ENCODE measurements around the gene B3GALT2. TPM values are rescaled to one million over a fixed set of nuclear protein-coding genes. Genes with fewer than 3 reads are reported as not detected.

Gene B3GALT2
- total and polyA plus RNA-seq, 10 of the 15 experiments (the other 5 are each of a cell fraction or from before 2014, with no cell fraction given), result 0.10 to 0.25 (median 0.14) TPM; not detected in 7

- ChIA-PET RAD21 (ENCODE audit: unreplicated experiment) (interaction anchor here (1.1 kb wide), 1 partner anchor 158 kb away, joined by 3 read pairs; no protein-coding TSS in a partner anchor), CTCF (interaction anchor here (3.2 kb wide), 1 partner anchor 9 kb away, joined by 13 read pairs; no protein-coding TSS in a partner anchor), SMC1A (ENCODE audit: uncharacterized antibody, unreplicated experiment) (interaction anchor here (1.4 kb wide), 1 partner anchor 9 kb away, joined by 3 read pairs; no protein-coding TSS in a partner anchor), POLR2A (no interaction called here)
- peaks cover 12% of the 10 kb centered on the region for H3K79me2 ChIP-seq (ENCODE audit: control insufficient read depth, insufficient read depth, low read length)
- H3K27ac ChIP-seq (ENCODE audit: control insufficient read depth, insufficient read depth), result no peak overlapping the region
- H3K27me3 ChIP-seq (replicated peaks in 1 of 2; ENCODE audit: control insufficient read depth in 2 of 2, insufficient read depth in 2 of 2, low read length in 1 of 2), result no peaks in the 10 kb centered on the region
- in situ Hi-C loops (cut with MboI) (no loop called here), intact Hi-C loops (cut with micrococcal nuclease; ENCODE audit: unreplicated experiment) (loop anchor here (10.0 kb wide), 2 partner anchors 223 to 353 kb away; no protein-coding TSS in a partner anchor)
- no peak for DNase-seq (ENCODE audit: low read depth, low spot score)
- no peaks in the 10 kb centered on the region for H3K4me1 ChIP-seq (ENCODE audit: control insufficient read depth, insufficient read depth, low read length)
- TF ChIP-seq CBX3 (IDR thresholded peaks at IDR 0.05; ENCODE audit: borderline replicate concordance, low read depth), result no peak
- TF ChIP-seq NBN (IDR thresholded peaks at IDR 0.05), result no peak
- TF ChIP-seq ZNF622 (IDR thresholded peaks at IDR 0.05), result no peak
- no TSS peak for BruUV-seq (replicated peaks)
- no peak for ATAC-seq
- no peak for FAIRE-seq
- no peak overlapping the region for H2AFZ ChIP-seq (ENCODE audit: control insufficient read depth, low read depth, low read length)
- H3K9ac ChIP-seq (ENCODE audit: control insufficient read depth, insufficient read depth, low read length), result no peak overlapping the region
- H3K4me3 ChIP-seq, result no peak overlapping the region
- no peaks in the 10 kb centered on the region for H3K9me3 ChIP-seq (replicated peaks; ENCODE audit: control insufficient read depth, insufficient read depth, low read length)
- H3K36me3 ChIP-seq (ENCODE audit: control insufficient read depth in 2 of 2, insufficient read depth in 2 of 2, low read length in 1 of 2), result no peaks in the 10 kb centered on the region; a peak in 1 of 4 replicates
- no peak overlapping the region for H3K4me2 ChIP-seq (ENCODE audit: control insufficient read depth, insufficient read depth)
- H4K20me1 ChIP-seq (ENCODE audit: control insufficient read depth, insufficient read depth), result no peaks in the 10 kb centered on the region
- 100% methylated on average over 1 of the region's 1 CpG for WGBS (ENCODE audit: insufficient coverage, insufficient replicate concordance, low lambda C conversion rate, missing lambda C conversion rate)
Observed at GRCh38 chr1:193181536-193181935, 4.9 kb downstream of the B3GALT2 start.

- H3K4me1 ChIP-seq (ENCODE audit: control insufficient read depth, insufficient read depth, low read length), result no peaks in the 10 kb centered on the region
- intact Hi-C loops (cut with micrococcal nuclease; ENCODE audit: unreplicated experiment) (no loop called here), in situ Hi-C loops (cut with MboI) (no loop called here)
- FAIRE-seq, result no peak
- H3K9ac ChIP-seq (ENCODE audit: control insufficient read depth, insufficient read depth, low read length), result no peak overlapping the region
- H3K36me3 ChIP-seq (ENCODE audit: control insufficient read depth in 2 of 2, insufficient read depth in 2 of 2, low read length in 1 of 2), result no peaks in the 10 kb centered on the region
- peaks cover 5% of the 10 kb centered on the region for H3K79me2 ChIP-seq (ENCODE audit: control insufficient read depth, insufficient read depth, low read length)
- no peak for ATAC-seq
- no TSS peak for BruUV-seq (replicated peaks)
- WGBS (ENCODE audit: insufficient coverage, insufficient replicate concordance, low lambda C conversion rate, missing lambda C conversion rate), result 62% methylated on average over 4 of the region's 4 CpGs
- SMC1A ChIA-PET (ENCODE audit: uncharacterized antibody, unreplicated experiment), result no interaction called here
- DNase-seq (ENCODE audit: low read depth, low spot score), result no peak
- no peak overlapping the region for H3K27ac ChIP-seq (ENCODE audit: control insufficient read depth, insufficient read depth)
- RAD21 ChIA-PET (ENCODE audit: unreplicated experiment), result no interaction called here
- H2AFZ ChIP-seq (ENCODE audit: control insufficient read depth, low read depth, low read length), result no peak overlapping the region
- POLR2A ChIA-PET, result no interaction called here
- no peak overlapping the region for H3K4me2 ChIP-seq (ENCODE audit: control insufficient read depth, insufficient read depth)
- H3K4me3 ChIP-seq, result no peak overlapping the region
- CTCF ChIA-PET, result interaction anchor here (1.0 kb wide), 1 partner anchor 15 kb away, joined by 4 read pairs; no protein-coding TSS in a partner anchor
- no peaks in the 10 kb centered on the region; the same call in 1 of the 2 replicates for H4K20me1 ChIP-seq (ENCODE audit: control insufficient read depth, insufficient read depth)
- no peaks in the 10 kb centered on the region for H3K27me3 ChIP-seq (replicated peaks in 1 of 2; ENCODE audit: control insufficient read depth in 2 of 2, insufficient read depth in 2 of 2, low read length in 1 of 2)
- H3K9me3 ChIP-seq (replicated peaks; ENCODE audit: control insufficient read depth, insufficient read depth, low read length), result no peaks in the 10 kb centered on the region
- no peak for TF ChIP-seq SPI1 (IDR thresholded peaks at IDR 0.05; ENCODE audit: borderline replicate concordance, insufficient read depth, low read depth, low read length)
- no peak for TF ChIP-seq MTA2 (IDR thresholded peaks at IDR 0.05; ENCODE audit: low read depth)
- TF ChIP-seq DPF2 (IDR thresholded peaks at IDR 0.05), result no peak
- no peak for TF ChIP-seq ATF2 (IDR thresholded peaks at IDR 0.05; ENCODE audit: low read length)
- TF ChIP-seq, protein P1, sequence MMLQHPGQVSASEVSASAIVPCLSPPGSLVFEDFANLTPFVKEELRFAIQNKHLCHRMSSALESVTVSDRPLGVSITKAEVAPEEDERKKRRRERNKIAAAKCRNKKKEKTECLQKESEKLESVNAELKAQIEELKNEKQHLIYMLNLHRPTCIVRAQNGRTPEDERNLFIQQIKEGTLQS (IDR thresholded peaks at IDR 0.05; ENCODE audit: borderline replicate concordance, extremely low read depth, low read depth, low read length), result no peak
- no peak for TF ChIP-seq ZBTB4 (CRISPR knock-in tag; IDR thresholded peaks at IDR 0.05)
Observed at GRCh38 chr1:193179094-193179493, 7.3 kb downstream of the B3GALT2 start.

Data from GM12878 (cell line).